ENCODE measurements around the gene FOXD1. TPM values are rescaled to one million over a fixed set of nuclear protein-coding genes. Genes with fewer than 3 reads are reported as not detected.
"Not testable (repeated sequence)": the region's sequence is repeated elsewhere in the genome, so short reads cannot be mapped to it uniquely, and the experiment has no call there.

Gene FOXD1
- polyA plus RNA-seq, 1 experiment: 4.9 TPM

DNA sequence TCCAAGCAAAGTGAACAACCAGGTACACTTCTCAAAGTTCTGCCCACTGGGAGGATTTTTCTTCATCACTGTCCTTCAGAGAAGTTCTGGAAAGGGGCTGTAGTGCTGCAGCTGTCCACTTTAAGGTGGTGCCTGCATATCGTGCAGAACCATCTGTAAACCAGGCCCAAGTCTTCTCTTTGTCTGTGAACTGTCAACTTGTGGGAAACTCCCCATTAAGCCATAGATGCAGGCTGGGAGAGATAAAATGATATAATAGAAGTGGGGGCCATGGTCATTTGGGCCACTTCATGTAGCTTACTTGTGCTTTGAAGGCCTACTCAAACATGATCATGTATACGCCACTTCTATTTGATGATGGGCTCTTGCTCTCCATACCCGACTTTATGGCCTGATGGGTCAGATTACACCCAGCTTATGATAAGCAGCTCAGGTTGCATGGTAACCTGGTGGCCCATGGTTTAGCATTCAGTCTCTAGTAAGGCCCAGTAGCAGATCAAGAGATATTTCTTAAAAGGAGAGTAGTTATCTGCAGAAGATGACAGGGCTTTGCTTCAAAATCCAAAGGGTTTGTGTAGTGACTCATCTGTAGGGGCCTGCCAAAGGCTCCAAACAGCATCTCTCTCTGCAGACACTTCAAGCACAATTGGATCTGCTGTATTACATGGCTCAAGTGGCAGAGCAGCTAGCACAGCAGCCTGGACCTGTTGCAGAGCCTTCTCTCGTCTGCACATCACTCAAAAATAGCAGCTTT is 34.0 kb upstream of the FOXD1 start:
- Histone ChIP-seq H3K36me3 (ENCODE audit: control insufficient read depth, insufficient read depth, low read length) (no peaks in the 10 kb centered on the region), H3K27me3 (ENCODE audit: control insufficient read depth, insufficient read depth, low read length) (peaks cover 2% of the 10 kb centered on the region; the same call in 1 of the 2 replicates), H3K4me3 (ENCODE audit: low read depth, low read length) (no peak overlapping the region)
- TF ChIP-seq, protein P1, sequence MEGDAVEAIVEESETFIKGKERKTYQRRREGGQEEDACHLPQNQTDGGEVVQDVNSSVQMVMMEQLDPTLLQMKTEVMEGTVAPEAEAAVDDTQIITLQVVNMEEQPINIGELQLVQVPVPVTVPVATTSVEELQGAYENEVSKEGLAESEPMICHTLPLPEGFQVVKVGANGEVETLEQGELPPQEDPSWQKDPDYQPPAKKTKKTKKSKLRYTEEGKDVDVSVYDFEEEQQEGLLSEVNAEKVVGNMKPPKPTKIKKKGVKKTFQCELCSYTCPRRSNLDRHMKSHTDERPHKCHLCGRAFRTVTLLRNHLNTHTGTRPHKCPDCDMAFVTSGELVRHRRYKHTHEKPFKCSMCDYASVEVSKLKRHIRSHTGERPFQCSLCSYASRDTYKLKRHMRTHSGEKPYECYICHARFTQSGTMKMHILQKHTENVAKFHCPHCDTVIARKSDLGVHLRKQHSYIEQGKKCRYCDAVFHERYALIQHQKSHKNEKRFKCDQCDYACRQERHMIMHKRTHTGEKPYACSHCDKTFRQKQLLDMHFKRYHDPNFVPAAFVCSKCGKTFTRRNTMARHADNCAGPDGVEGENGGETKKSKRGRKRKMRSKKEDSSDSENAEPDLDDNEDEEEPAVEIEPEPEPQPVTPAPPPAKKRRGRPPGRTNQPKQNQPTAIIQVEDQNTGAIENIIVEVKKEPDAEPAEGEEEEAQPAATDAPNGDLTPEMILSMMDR (IDR thresholded peaks at IDR 0.05; ENCODE audit: insufficient read depth, low read depth, low read length): no peak
- CTCF ChIA-PET: interaction anchor here (0.6 to 2.8 kb wide), 7 partner anchors 9 to 267 kb away, joined by 3 to 14 read pairs (median 4); no protein-coding TSS in a partner anchor
- DNase-seq (ENCODE audit: low read depth): no peak
- POLR2A ChIA-PET: no interaction called here

- no peaks in the 10 kb centered on the region for H3K36me3 ChIP-seq (ENCODE audit: control insufficient read depth, insufficient read depth, low read length)
- no peak overlapping the region for H3K4me3 ChIP-seq (ENCODE audit: low read depth, low read length)
- CTCF ChIA-PET: no interaction called here
- TF ChIP-seq, protein P1 (IDR thresholded peaks at IDR 0.05; ENCODE audit: insufficient read depth, low read depth, low read length): no peak
- H3K27me3 ChIP-seq (ENCODE audit: control insufficient read depth, insufficient read depth, low read length): no peaks in the 10 kb centered on the region
- no peak for DNase-seq (ENCODE audit: low read depth)
- POLR2A ChIA-PET: no interaction called here
Measured at GRCh38 chr5:73480500-73480899, 31.9 kb upstream of the FOXD1 start.

DNA sequence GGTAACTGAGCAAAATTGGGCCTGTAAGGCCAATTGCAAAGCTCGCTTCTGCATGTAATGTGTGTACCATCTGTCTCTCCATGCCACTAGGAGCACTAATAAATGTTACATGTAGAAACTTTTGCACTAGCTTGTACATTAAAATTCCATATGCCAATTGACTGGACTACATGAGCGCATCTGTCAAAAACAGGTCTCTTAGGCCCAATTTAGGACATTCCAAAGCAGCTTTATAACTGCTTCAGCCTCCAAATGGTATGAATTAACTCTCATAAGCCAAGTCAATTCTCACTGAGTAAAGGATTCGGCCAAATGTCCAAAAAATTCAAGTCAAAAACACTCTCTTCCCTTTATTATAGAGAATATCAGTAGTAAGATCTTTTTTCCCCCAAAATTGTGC is 23.5 kb upstream of the FOXD1 start:
- DNase-seq (ENCODE audit: low read depth): no peak
- ChIA-PET CTCF (interaction anchor here (0.7 kb wide), 1 partner anchor 18 kb away, joined by 3 read pairs; no protein-coding TSS in a partner anchor), POLR2A (no interaction called here)
- Histone ChIP-seq H3K27me3 (ENCODE audit: control insufficient read depth, insufficient read depth, low read length) (no peaks in the 10 kb centered on the region), H3K36me3 (ENCODE audit: control insufficient read depth, insufficient read depth, low read length) (no peaks in the 10 kb centered on the region), H3K4me3 (ENCODE audit: low read depth, low read length) (no peak overlapping the region)
- TF ChIP-seq, protein P1 (IDR thresholded peaks at IDR 0.05; ENCODE audit: insufficient read depth, low read depth, low read length): no peak

DNA sequence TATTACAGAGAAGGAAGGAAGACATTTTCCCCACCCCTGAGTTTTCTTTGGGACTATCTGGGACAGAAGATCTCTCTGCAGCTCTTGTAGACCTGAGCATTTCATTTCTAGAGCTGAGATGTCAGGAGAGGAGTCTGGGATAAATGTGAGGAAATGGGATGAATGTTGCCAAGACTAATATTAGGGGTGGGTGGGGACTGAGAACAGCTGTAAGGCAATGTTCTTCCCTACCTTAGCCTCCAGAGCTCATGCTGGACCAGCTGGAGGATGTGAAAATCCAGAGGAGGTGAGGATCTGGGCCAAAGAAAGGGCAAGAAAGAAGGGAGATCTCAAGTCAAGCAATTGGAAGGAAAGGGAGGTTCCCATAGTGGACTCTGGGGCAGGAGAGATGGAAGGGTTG is 23.1 kb upstream of the FOXD1 start:
- CTCF ChIA-PET: interaction anchor here (0.7 kb wide), 1 partner anchor 17 kb away, joined by 3 read pairs; no protein-coding TSS in a partner anchor

GRCh38 chr5:73469878-73470277 is 21.3 kb upstream of the FOXD1 start:
- H3K36me3 ChIP-seq (ENCODE audit: control insufficient read depth, insufficient read depth, low read length): no peaks in the 10 kb centered on the region
- ChIA-PET CTCF (interaction anchor here (1.0 kb wide), 1 partner anchor 15 kb away, joined by 3 read pairs; no protein-coding TSS in a partner anchor), POLR2A (no interaction called here)
- DNase-seq (ENCODE audit: low read depth): no peak
- H3K27me3 ChIP-seq (ENCODE audit: control insufficient read depth, insufficient read depth, low read length): no peaks in the 10 kb centered on the region
- TF ChIP-seq, protein P1 (IDR thresholded peaks at IDR 0.05; ENCODE audit: insufficient read depth, low read depth, low read length): no peak
- no peak overlapping the region for H3K4me3 ChIP-seq (ENCODE audit: low read depth, low read length)

More for the DNA sequence above, 23.1 kb upstream of the FOXD1 start:
- TF ChIP-seq, protein P1 (IDR thresholded peaks at IDR 0.05; ENCODE audit: insufficient read depth, low read depth, low read length): no peak
- Histone ChIP-seq H3K27me3 (ENCODE audit: control insufficient read depth, insufficient read depth, low read length) (no peaks in the 10 kb centered on the region), H3K4me3 (ENCODE audit: low read depth, low read length) (no peak overlapping the region), H3K36me3 (ENCODE audit: control insufficient read depth, insufficient read depth, low read length) (no peaks in the 10 kb centered on the region)
- DNase-seq (ENCODE audit: low read depth): no peak
- POLR2A ChIA-PET: no interaction called here

GRCh38 chr5:73468638-73469037 is 20.1 kb upstream of the FOXD1 start:
- CTCF ChIA-PET; DNase-seq (ENCODE audit: low read depth); POLR2A ChIA-PET: not testable (repeated sequence)

More at GRCh38 chr5:73468638-73469037, 20.1 kb upstream of the FOXD1 start:
- H3K27me3 ChIP-seq (ENCODE audit: control insufficient read depth, insufficient read depth, low read length); H3K36me3 ChIP-seq (ENCODE audit: control insufficient read depth, insufficient read depth, low read length); H3K4me3 ChIP-seq (ENCODE audit: low read depth, low read length): not testable (repeated sequence)
